C4-2B (cell line): ENCODE data around the gene CDH20.

Experiments
- H3K27ac ChIP-seq: fragments of 450-650 bp; 2 replicates; pipeline ENCODE4 v1.5.1; 2017
- ZFX ChIP-seq: fragments of 450-650 bp; IDR thresholded peaks from 2 replicates; pipeline ENCODE4 v1.6.1; 2017
- TF ChIP-seq, protein P1 (sequence below): fragments of 450-650 bp; conservative IDR thresholded peaks from 2 replicates; pipeline ENCODE4 v1.5.1; 2017; ENCODE audit warnings: mild to moderate bottlenecking

CDH20 gene

DNA sequence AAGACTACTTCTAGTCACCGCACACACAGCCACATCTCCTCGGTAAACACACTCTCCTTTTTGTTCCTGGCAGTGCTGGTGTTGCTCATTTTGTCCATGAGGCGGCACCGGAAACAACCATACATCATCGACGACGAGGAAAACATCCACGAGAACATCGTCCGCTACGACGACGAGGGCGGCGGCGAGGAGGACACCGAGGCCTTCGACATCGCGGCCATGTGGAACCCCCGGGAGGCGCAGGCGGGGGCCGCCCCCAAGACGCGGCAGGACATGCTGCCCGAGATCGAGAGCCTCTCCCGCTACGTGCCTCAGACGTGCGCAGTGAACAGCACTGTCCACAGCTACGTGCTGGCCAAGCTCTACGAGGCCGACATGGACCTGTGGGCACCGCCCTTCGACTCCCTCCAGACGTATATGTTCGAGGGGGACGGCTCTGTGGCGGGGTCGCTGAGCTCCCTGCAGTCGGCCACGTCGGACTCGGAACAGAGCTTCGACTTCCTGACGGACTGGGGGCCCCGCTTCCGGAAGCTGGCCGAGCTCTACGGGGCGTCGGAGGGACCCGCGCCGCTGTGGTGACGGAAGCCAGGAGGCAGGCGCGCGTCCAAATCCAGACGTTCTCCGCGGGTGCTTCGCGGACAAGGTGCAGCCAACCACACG lies 221.0 kb downstream of the CDH20 start:
- TF ChIP-seq, protein P1, sequence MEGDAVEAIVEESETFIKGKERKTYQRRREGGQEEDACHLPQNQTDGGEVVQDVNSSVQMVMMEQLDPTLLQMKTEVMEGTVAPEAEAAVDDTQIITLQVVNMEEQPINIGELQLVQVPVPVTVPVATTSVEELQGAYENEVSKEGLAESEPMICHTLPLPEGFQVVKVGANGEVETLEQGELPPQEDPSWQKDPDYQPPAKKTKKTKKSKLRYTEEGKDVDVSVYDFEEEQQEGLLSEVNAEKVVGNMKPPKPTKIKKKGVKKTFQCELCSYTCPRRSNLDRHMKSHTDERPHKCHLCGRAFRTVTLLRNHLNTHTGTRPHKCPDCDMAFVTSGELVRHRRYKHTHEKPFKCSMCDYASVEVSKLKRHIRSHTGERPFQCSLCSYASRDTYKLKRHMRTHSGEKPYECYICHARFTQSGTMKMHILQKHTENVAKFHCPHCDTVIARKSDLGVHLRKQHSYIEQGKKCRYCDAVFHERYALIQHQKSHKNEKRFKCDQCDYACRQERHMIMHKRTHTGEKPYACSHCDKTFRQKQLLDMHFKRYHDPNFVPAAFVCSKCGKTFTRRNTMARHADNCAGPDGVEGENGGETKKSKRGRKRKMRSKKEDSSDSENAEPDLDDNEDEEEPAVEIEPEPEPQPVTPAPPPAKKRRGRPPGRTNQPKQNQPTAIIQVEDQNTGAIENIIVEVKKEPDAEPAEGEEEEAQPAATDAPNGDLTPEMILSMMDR = no peak
- TF ChIP-seq ZFX = no peak
- no peak overlapping the region for H3K27ac ChIP-seq

GRCh38 chr18:61554946-61555361 lies 221.7 kb downstream of the CDH20 start:
- TF ChIP-seq, protein P1 = no peak
- no peak for TF ChIP-seq ZFX
- H3K27ac ChIP-seq = no peak overlapping the region

GRCh38 chr18:61556316-61556715 lies 223.1 kb downstream of the CDH20 start:
- TF ChIP-seq, protein P1 = no peak
- no peak for TF ChIP-seq ZFX
- no peak overlapping the region for H3K27ac ChIP-seq

DNA sequence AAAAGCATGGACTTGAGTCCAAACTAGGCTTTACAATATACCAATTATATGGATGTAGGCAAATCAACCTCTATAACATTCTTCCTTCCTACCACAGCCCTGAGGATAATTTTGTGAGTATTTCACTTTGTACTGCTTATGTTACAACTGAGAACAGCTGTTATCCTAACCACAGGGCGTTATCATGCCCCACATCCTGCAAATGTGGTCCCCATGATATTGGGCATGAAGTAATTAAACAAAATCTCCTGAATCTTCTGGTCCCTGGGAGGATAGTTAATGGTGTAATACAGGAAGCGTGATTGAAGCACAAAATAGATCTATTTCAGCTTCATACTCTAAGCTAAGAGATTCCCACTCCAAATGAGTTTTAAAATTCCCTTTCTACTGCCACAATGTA lies 223.6 kb downstream of the CDH20 start:
- TF ChIP-seq ZFX = no peak
- TF ChIP-seq, protein P1 = no peak
- H3K27ac ChIP-seq = no peak overlapping the region

DNA sequence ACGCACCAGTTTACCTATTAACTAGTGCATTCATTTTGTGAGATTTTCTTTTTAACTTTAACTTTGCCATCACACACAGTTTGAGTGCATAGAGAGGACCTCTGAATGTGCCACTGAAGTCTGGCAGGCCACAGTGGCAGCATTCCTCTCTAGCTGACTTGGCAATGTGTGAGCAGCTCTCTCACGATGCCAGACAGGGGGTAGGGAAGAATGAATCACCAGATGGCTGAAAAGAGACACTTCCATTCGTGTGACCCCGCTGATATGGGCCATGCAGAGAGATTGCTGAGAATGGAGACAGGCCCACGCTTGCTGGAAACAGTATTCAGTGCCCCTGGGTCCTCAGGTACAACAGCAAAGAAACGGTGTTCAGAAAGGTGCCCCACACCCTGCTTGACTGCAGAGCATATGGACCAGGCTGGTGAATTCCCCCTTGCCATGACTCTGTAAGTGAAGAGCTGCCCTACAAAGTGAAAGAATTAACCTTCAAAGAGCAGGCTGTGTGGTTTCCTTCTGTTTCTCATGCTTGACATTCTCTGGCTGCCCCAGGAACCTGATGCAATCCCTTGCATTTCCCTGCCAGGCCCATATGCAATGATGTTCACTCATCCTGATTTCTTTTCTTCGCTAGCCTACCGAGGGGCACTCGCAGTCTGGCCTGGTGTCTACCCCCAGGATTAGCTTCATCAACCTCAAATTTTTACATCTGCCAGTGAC lies 236.1 kb downstream of the CDH20 start:
- no peak for TF ChIP-seq ZFX
- TF ChIP-seq, protein P1 = no peak
- H3K27ac ChIP-seq = no peak overlapping the region

- TF ChIP-seq, protein P1 = no peak
- TF ChIP-seq ZFX = no peak
- H3K27ac ChIP-seq = no peak overlapping the region
Observed at GRCh38 chr18:61570070-61570469, 236.8 kb downstream of the CDH20 start.

- no peak for TF ChIP-seq ZFX
- TF ChIP-seq, protein P1 = no peak
- no peak overlapping the region for H3K27ac ChIP-seq
Observed at GRCh38 chr18:61572084-61572655, 238.9 kb downstream of the CDH20 start.
